GM12801 (cell line): ENCODE measurements around the gene KCNV2.

Source experiments
- TF ChIP-seq, protein P1 (sequence below): IDR thresholded peaks from one replicate; pipeline ENCODE4 v1.5.1; 2011; ENCODE audit warnings: control low read depth; ENCODE audit not compliant: insufficient read length; ENCODE audit errors: extremely low read depth

KCNV2 gene

GRCh38 chr9:2681981-2682380, 35.3 kb upstream of the KCNV2 start:
- TF ChIP-seq, protein P1, sequence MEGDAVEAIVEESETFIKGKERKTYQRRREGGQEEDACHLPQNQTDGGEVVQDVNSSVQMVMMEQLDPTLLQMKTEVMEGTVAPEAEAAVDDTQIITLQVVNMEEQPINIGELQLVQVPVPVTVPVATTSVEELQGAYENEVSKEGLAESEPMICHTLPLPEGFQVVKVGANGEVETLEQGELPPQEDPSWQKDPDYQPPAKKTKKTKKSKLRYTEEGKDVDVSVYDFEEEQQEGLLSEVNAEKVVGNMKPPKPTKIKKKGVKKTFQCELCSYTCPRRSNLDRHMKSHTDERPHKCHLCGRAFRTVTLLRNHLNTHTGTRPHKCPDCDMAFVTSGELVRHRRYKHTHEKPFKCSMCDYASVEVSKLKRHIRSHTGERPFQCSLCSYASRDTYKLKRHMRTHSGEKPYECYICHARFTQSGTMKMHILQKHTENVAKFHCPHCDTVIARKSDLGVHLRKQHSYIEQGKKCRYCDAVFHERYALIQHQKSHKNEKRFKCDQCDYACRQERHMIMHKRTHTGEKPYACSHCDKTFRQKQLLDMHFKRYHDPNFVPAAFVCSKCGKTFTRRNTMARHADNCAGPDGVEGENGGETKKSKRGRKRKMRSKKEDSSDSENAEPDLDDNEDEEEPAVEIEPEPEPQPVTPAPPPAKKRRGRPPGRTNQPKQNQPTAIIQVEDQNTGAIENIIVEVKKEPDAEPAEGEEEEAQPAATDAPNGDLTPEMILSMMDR, result no peak

GRCh38 chr9:2686911-2687310, 30.4 kb upstream of the KCNV2 start:
- TF ChIP-seq, protein P1, result no peak

GRCh38 chr9:2688636-2689035, 28.7 kb upstream of the KCNV2 start:
- TF ChIP-seq, protein P1, result no peak

DNA sequence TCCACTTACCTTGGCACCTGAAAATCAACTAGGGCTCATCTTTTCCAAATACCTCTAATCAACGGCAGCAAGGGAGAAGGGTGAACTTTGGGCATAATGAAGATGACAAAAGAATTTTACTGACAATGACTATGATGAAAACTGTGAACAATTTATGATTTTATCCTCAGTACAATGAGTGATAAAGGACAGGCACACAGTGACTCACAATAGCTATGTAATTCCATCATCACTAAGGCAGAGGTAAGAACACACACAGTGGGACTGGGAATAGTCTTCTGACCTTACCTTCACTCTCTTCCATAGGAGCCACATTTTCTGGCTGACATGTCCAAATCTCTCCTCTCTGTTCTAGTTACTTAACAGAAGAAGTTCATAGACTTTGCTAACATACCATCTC, 26.1 kb upstream of the KCNV2 start:
- TF ChIP-seq, protein P1, result no peak

- TF ChIP-seq, protein P1, result no peak
Observed at GRCh38 chr9:2691626-2692025, 25.7 kb upstream of the KCNV2 start.

DNA sequence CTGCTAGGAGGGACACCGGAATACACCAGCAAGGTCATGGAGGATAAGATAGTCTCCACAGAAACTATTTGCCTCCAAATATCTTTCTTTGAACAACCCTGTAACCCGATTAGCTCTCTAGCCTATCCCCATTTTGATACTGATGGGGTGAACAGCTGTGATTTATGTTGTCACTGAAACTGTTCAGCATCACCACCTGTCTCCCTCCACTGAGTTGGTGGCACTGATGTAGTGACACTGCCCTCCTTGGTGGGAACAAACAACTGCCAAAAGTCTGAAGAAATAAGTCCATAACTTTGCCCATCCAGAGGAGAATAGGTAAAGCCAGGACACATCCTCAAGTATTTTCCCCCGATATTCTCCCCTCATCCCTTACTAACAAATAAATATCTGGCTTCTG, 24.3 kb upstream of the KCNV2 start:
- TF ChIP-seq, protein P1, result no peak

DNA sequence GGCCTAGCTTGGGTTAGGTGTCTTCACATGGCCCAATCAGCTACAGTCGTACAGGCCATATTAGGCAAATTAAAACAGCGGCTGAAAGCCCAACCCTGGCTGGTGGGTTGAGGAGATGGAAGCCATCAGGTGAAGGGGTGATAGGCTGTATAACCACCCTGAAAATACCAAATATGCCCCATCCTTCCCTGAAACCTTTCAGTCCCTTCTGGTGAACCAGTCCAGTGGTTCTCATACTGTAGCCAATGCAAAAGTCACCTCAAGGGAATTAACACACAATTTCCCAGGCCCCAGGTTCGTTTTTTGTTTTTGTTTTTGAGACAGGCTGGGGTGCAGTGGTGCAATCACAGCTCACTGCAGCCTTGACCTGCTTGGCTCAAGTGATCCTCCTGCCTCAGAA, 19.8 kb upstream of the KCNV2 start:
- TF ChIP-seq, protein P1, result no peak

DNA sequence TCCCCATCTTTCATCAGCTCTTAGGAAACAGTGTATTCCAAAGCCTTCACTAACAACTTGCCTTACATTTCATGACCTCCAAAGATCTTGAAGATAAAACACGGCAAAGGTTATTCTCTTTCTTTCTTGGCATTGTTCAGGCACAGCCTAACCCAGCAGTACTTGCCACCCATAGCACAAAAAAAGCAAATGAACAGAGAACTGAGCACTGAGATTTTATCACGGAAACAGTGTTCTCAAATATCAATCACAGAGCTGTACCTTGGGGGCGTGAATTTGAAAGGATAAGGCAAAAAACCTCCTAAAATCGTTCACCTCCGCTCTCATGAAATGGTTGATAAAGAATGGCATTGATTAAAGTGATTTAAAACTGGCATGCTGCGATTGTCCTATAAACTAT, 16.9 kb upstream of the KCNV2 start:
- TF ChIP-seq, protein P1, result no peak
